SK-N-SH (cell line): ENCODE measurements around the gene STYXL1. TPM values are rescaled to one million over a fixed set of nuclear protein-coding genes. Genes with fewer than 3 reads are reported as not detected.

Source experiments
- CTCF ChIA-PET: fragments of 300-600, 350-600 bp; formaldehyde crosslinking; extraction: SDS; loops from one replicate; lab custom pipeline; 2021; lab: Yijun Ruan, JAX
- POLR2A ChIA-PET: fragments of 350-600 bp; sonication (Branson Sonifier 250); formaldehyde crosslinking; extraction: SDS; loops from one replicate; lab custom pipeline; 2020; ENCODE audit warnings: antibody characterized with exemption, inconsistent platforms; lab: Yijun Ruan, JAX
- DNase-seq: peaks from one replicate; pipeline ENCODE4 v3.0.0; 2012
- H2AFZ ChIP-seq: fragments of 200-600 bp; sonication (generic); 2 replicates; pipeline ENCODE4 v1.8.1; 2016; ENCODE audit warnings: antibody characterized with exemption, mild to moderate bottlenecking, low read depth
- H3F3A ChIP-seq: fragments of 200-600 bp; sonication (generic); replicated peaks from 2 replicates; pipeline ENCODE3; 2016; ENCODE audit warnings: antibody characterized with exemption, mild to moderate bottlenecking; ENCODE audit not compliant: insufficient read depth
- H3K27ac ChIP-seq, 2 experiments: fragments of 200-500 bp in 1 of 2; fragments of 200-600 bp in 1 of 2; sonication (Bioruptor generic) in 1 of 2; sonication (generic), shearing (Covaris generic) in 1 of 2; 2 replicates each; pipeline versions ENCODE4 v1.5.1 to v1.6.1; 2014 to 2016; ENCODE audit warnings: low read depth in 2 of 2, inconsistent platforms in 1 of 2, low read length in 1 of 2, mild to moderate bottlenecking in 1 of 2, mixed read lengths in 1 of 2
- H3K27me3 ChIP-seq: fragments of 200-600 bp; sonication (generic), shearing (Covaris generic); 2 replicates; pipeline ENCODE4 v1.6.1; 2016; ENCODE audit warnings: mixed run types; ENCODE audit not compliant: insufficient read depth
- H3K36me3 ChIP-seq, 2 experiments: fragments of 200-500 bp in 1 of 2; fragments of 200-600 bp in 1 of 2; sonication (Bioruptor generic) in 1 of 2; sonication (generic) in 1 of 2; replicated peaks in 1 of 2; 2 replicates each; pipeline versions ENCODE3 to v1.5.1; 2014 to 2016; ENCODE audit warnings: low read length in 1 of 2, mild to moderate bottlenecking in 1 of 2; ENCODE audit not compliant: insufficient read depth in 2 of 2, control insufficient read depth in 1 of 2
- H3K4me1 ChIP-seq, 2 experiments: fragments of 200-500 bp in 1 of 2; fragments of 200-600 bp in 1 of 2; sonication (Bioruptor generic) in 1 of 2; sonication (generic), shearing (Covaris generic) in 1 of 2; 2 replicates each; pipeline versions ENCODE4 v1.5.1 to v1.6.1; 2014 to 2016; ENCODE audit warnings: low read depth in 1 of 2, low read length in 1 of 2, mixed run types in 1 of 2; ENCODE audit not compliant: insufficient read depth in 2 of 2, control insufficient read depth in 1 of 2
- H3K4me2 ChIP-seq: fragments of 200-600 bp; sonication (generic), shearing (Covaris generic); 2 replicates; pipeline ENCODE4 v1.6.1; 2017; ENCODE audit warnings: mixed run types
- H3K4me3 ChIP-seq, 2 experiments: fragments of 200-500 bp in 1 of 2; fragments of 200-600 bp in 1 of 2; sonication (Bioruptor generic) in 1 of 2; sonication (generic), shearing (Covaris generic) in 1 of 2; 2 replicates each; pipeline versions ENCODE4 v1.5.1 to v1.8.1; 2014 to 2016; ENCODE audit warnings: low read depth in 2 of 2, inconsistent platforms in 1 of 2, low read length in 1 of 2, mild to moderate bottlenecking in 1 of 2, mixed read lengths in 1 of 2, moderate library complexity in 1 of 2
- H3K79me2 ChIP-seq: fragments of 200-600 bp; sonication (generic); 2 replicates; pipeline ENCODE4 v1.8.1; 2017; ENCODE audit warnings: mild to moderate bottlenecking; ENCODE audit not compliant: insufficient read depth
- H3K9ac ChIP-seq: fragments of 200-600 bp; sonication (generic); 2 replicates; pipeline ENCODE4 v1.6.1; 2017; ENCODE audit warnings: mixed run types
- H3K9me2 ChIP-seq: fragments of 200-600 bp; sonication (generic); 2 replicates; pipeline ENCODE4 v1.6.1; 2017; ENCODE audit warnings: mixed run types
- H3K9me3 ChIP-seq: fragments of 200-600 bp; sonication (generic); 2 replicates; pipeline ENCODE4 v1.6.1; 2017; ENCODE audit warnings: mixed run types, mild to moderate bottlenecking, moderate library complexity
- H4K20me1 ChIP-seq: fragments of 200-600 bp; sonication (generic); 2 replicates; pipeline ENCODE4 v1.6.1; 2017; ENCODE audit warnings: mild to moderate bottlenecking, mixed run types; ENCODE audit not compliant: insufficient read depth
- CHD2 ChIP-seq: fragments of 150-350 bp; IDR thresholded peaks from 2 replicates; pipeline ENCODE4 v1.6.1; 2018; ENCODE audit warnings: low read length; ENCODE audit not compliant: partially characterized antibody
- EP300 ChIP-seq, 2 experiments: IDR thresholded peaks; 2 replicates each; pipeline versions ENCODE4 v1.4.0 to v1.6.1; 2012; ENCODE audit warnings: borderline replicate concordance in 1 of 2, low read depth in 1 of 2, low read length in 1 of 2
- EZH2phosphoT487 ChIP-seq: fragments of 200-600 bp; sonication (generic); IDR thresholded peaks from 2 replicates; pipeline ENCODE4 v1.6.1; 2017; ENCODE audit warnings: low read depth, mixed run types, mild to moderate bottlenecking, antibody characterized with exemption, moderate library complexity, borderline replicate concordance
- FOSL2 ChIP-seq: IDR thresholded peaks from 2 replicates; pipeline ENCODE4 v1.4.0; 2012; ENCODE audit warnings: low read depth, mild to moderate bottlenecking, moderate library complexity, borderline replicate concordance
- GATA2 ChIP-seq: sonication (generic); formaldehyde crosslinking; IDR thresholded peaks from 2 replicates; pipeline ENCODE4 v1.5.0; 2020; ENCODE audit warnings: mild to moderate bottlenecking, missing genetic modification reagents
- IRF3 ChIP-seq: fragments of 150-350 bp; IDR thresholded peaks from 2 replicates; pipeline ENCODE4 v1.6.1; 2016; ENCODE audit warnings: mild to moderate bottlenecking, low read depth, low read length
- PBX3 ChIP-seq: IDR thresholded peaks from 2 replicates; pipeline ENCODE4; 2012
- RCOR1 ChIP-seq: fragments of 150-350 bp; IDR thresholded peaks from 2 replicates; pipeline ENCODE4 v1.6.1; 2017; ENCODE audit warnings: antibody characterized with exemption, low read length
- REST ChIP-seq: IDR thresholded peaks from 2 replicates; pipeline ENCODE4 v1.6.1; 2012; ENCODE audit warnings: mild to moderate bottlenecking, low read depth, low read length, moderate library complexity
- RFX5 ChIP-seq: IDR thresholded peaks from 2 replicates; pipeline ENCODE4 v1.6.1; 2012; ENCODE audit warnings: mild to moderate bottlenecking, improper control_type of control experiment, low read length
- SIN3A ChIP-seq: IDR thresholded peaks from 2 replicates; pipeline ENCODE4 v1.6.1; 2012; ENCODE audit warnings: low read depth, mild to moderate bottlenecking, low read length, moderate library complexity, borderline replicate concordance
- TAF1 ChIP-seq: IDR thresholded peaks from 2 replicates; pipeline ENCODE4 v1.6.1; 2012; ENCODE audit warnings: low read depth, mild to moderate bottlenecking, low read length, moderate library complexity, borderline replicate concordance
- TEAD4 ChIP-seq: IDR thresholded peaks from 2 replicates; pipeline ENCODE4 v1.4.0; 2012; ENCODE audit warnings: mild to moderate bottlenecking, borderline replicate concordance; ENCODE audit not compliant: insufficient read depth
- USF2 ChIP-seq: fragments of 150-350 bp; IDR thresholded peaks from 2 replicates; pipeline ENCODE4 v1.6.1; 2017; ENCODE audit warnings: antibody characterized with exemption, low read length, low read depth, borderline replicate concordance
- YY1 ChIP-seq: IDR thresholded peaks from 2 replicates; pipeline ENCODE4 v1.4.0; 2012; ENCODE audit warnings: low read depth, mild to moderate bottlenecking
- WGBS: methylation state at CpG from one replicate; pipeline ENCODE4 v1.1.6; 2017; ENCODE audit warnings: low lambda C conversion rate; 5-methylcytosine and 5-hydroxymethylcytosine counted together
- polyA plus RNA-seq, 3 experiments: library from polyadenylated mRNA; depleted of rRNA; stranded (reverse); fragments of >200 nt; gene quantifications; 2 replicates each; pipeline ENCODE4 v1.2.3, GENCODE V29; 2012

Gene STYXL1
- polyA plus RNA-seq, 1 of the 3 experiments (the other 2 are of a cell fraction) = 86.6 TPM

GRCh38 chr7:75981453-75982305 lies 66.1 kb downstream of the STYXL1 start:
- Histone ChIP-seq H3K4me3 (no peak overlapping the region), H3K9me2 (no peaks in the 10 kb centered on the region), H3K9ac (no peak overlapping the region), H4K20me1 (no peaks in the 10 kb centered on the region), H3F3A (no peaks in the 10 kb centered on the region), H3K27me3 (no peaks in the 10 kb centered on the region), H3K79me2 (no peaks in the 10 kb centered on the region), H3K36me3 (peaks cover 21 to 57% of the 10 kb centered on the region in 2 experiments), H3K4me1 (no peaks in the 10 kb centered on the region; a peak in 1 of 4 replicates), H2AFZ (no peak overlapping the region), H3K27ac (no peak overlapping the region), H3K9me3 (no peaks in the 10 kb centered on the region), H3K4me2 (no peak overlapping the region)
- DNase-seq = peak; percentile 42
- 90% methylated on average over 32 of the region's 38 CpGs for WGBS
- ChIA-PET CTCF (interaction anchor here (0.8 to 1.3 kb wide), 4 partner anchors 9 to 115 kb away, joined by 3 to 5 read pairs (median 4); no protein-coding TSS in a partner anchor), POLR2A (no interaction called here)
- TF ChIP-seq EP300 (IDR thresholded peaks at IDR 0.05; ENCODE audit: borderline replicate concordance in 1 of 2, low read depth in 1 of 2, low read length in 1 of 2) (no peak), TEAD4 (no peak), PBX3 (no peak), GATA2 (CRISPR knock-in tag) (no peak)
- TF ChIP-seq, all 33 proteins: peak for 0

- Histone ChIP-seq H3K4me2 (no peak overlapping the region), H3K4me3 (no peak overlapping the region), H3K27ac (no peak overlapping the region), H3K9me2 (no peaks in the 10 kb centered on the region), H3K27me3 (no peaks in the 10 kb centered on the region), H3K79me2 (no peaks in the 10 kb centered on the region)
- POLR2A ChIA-PET = no interaction called here
- TF ChIP-seq RFX5 (no peak), FOSL2 (no peak), USF2 (no peak), EP300 (IDR thresholded peaks at IDR 0.05; ENCODE audit: borderline replicate concordance in 1 of 2, low read depth in 1 of 2, low read length in 1 of 2) (no peak), TAF1 (no peak), REST (no peak), SIN3A (no peak), YY1 (no peak), IRF3 (no peak), RCOR1 (no peak), EZH2phosphoT487 (no peak), CHD2 (no peak)
- TF ChIP-seq, all 33 proteins: peak for 0
- no peak for DNase-seq
- H3K4me1 ChIP-seq = no peaks in the 10 kb centered on the region; a peak in 1 of 4 replicates
- H3F3A ChIP-seq = no peaks in the 10 kb centered on the region
- WGBS = 80% methylated on average over 12 of the region's 12 CpGs
- no peak overlapping the region for H3K9ac ChIP-seq
- peaks cover 25 to 52% of the 10 kb centered on the region in 2 experiments for H3K36me3 ChIP-seq
- no peak overlapping the region for H2AFZ ChIP-seq
- H3K9me3 ChIP-seq = no peaks in the 10 kb centered on the region
- CTCF ChIA-PET = no interaction called here
- no peaks in the 10 kb centered on the region for H4K20me1 ChIP-seq
These were observed 66.7 kb downstream of the STYXL1 start for GRCh38 chr7:75981203-75981452.
